Measurements from ENCODE around the gene EEFSEC.

Gene EEFSEC

DNA sequence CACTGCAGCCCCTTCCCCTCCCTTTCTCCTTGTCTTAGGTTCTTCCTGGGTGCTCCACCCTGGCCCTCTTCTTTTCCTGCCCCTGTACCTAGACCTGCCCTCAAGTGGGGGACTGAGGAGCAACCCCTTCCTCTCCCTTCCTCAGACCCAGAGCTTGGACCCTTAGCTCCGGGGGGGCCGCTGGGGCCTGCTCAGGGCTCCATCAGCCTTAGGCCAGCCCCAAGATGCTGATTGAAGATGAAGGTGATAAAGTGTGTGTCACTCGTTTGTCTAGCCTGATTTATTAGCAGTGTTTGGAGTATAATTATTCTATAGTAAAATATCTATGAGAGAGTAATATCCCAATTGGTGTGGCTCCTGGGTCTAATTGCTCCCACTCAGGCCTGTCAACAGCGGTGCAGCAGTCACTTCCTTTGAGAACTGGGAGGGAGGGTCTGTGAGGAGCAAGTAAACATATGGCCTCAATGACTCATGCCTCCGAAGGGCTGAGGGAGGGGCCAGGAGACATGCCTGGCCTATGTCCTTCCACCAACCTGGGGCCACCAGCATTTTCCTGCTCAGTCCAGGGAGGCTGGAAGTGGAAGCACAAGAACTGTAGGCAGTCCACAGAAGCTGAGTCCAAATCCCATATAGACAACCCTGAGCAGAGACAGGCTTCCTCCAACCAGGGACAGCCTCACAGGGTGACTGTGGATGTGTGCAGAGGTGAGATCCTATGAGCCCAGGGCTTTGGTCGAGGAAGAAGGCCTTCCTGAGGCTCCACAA is 190.2 kb downstream of the EEFSEC start:
- peak; percentile 90 for DNase-seq
- H3K27ac ChIP-seq (ENCODE audit: low read depth, low read length): no peak overlapping the region

DNA sequence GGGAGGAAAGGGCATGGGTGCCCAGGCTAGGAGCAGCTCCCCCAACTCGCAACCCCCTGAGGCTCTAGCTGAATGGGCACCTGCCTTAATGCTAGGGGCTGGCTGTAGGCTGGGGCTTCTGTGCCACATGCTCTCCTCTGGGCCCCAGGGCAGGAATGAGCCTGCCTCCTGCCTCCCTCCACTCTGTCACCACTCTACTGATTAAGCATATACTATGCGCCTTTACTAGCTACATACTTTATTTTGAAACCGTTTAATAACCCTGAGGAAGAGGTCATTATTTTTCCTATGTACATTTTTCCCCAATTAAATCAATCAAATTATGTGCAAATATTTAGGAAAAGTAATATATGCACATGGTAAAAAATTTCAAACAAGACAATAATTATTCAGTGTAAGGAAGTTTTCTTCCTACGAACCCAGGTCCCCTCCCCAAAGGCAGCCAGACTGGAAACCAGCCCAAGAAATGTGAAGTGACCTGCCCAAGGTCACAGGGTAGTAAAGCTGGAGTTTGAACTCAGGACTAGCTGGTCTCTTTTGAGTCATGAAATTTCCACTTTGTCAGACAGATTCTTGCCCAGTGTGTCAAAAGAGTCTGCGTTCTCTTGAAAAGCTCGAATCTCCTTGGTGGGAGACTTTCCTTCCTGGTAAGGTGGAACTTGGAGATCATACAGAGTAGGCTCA is 190.9 kb downstream of the EEFSEC start:
- Histone ChIP-seq H3K27ac (ENCODE audit: low read depth, low read length) (no peak overlapping the region), H2BK5ac (ENCODE audit: low read length) (no peak overlapping the region), H2BK15ac (replicated peaks; ENCODE audit: low read depth) (no peak overlapping the region), H3K9ac (ENCODE audit: low read length) (no peak overlapping the region), H3K4me1 (ENCODE audit: control insufficient read depth, low read depth, low read length) (peaks cover 2% of the 10 kb centered on the region), H3K36me3 (ENCODE audit: control insufficient read depth, insufficient read depth, low read length) (no peaks in the 10 kb centered on the region), H3K18ac (ENCODE audit: low read length) (no peak overlapping the region), H3K27me3 (ENCODE audit: insufficient read depth, low read length, poor library complexity) (no peaks in the 10 kb centered on the region), H3K4ac (ENCODE audit: low read depth, low read length) (no peak overlapping the region), H4K8ac (ENCODE audit: low read depth, low read length) (no peak overlapping the region), H4K5ac (ENCODE audit: low read length) (no peak overlapping the region), H3K79me2 (ENCODE audit: control insufficient read depth, insufficient read depth, low read length) (no peaks in the 10 kb centered on the region), H3K4me3 (ENCODE audit: low read length) (no peak overlapping the region), H2BK120ac (ENCODE audit: low read depth, low read length) (no peak overlapping the region), H3K23ac (ENCODE audit: low read length) (peak overlapping the region; percentile 7), H3K79me1 (ENCODE audit: low read length) (no peaks in the 10 kb centered on the region), H2AK5ac (ENCODE audit: low read length) (no peak overlapping the region), H3K56ac (ENCODE audit: low read length) (peak overlapping the region; percentile 29), H3K4me2 (ENCODE audit: low read length) (no peak overlapping the region)
- DNase-seq: no peak
- no CpG with 5 or more reads among the region's 6 CpGs for WGBS (ENCODE audit: extremely low coverage, insufficient coverage, low lambda C conversion rate)

More for the DNA sequence above, 190.2 kb downstream of the EEFSEC start:
- no CpG with 5 or more reads among the region's 6 CpGs for WGBS (ENCODE audit: extremely low coverage, insufficient coverage, low lambda C conversion rate)
- H2BK15ac ChIP-seq (replicated peaks; ENCODE audit: low read depth): no peak overlapping the region
- no peak overlapping the region for H3K4me2 ChIP-seq (ENCODE audit: low read length)
- H2BK5ac ChIP-seq (ENCODE audit: low read length): no peak overlapping the region
- H3K79me1 ChIP-seq (ENCODE audit: low read length): no peaks in the 10 kb centered on the region
- H3K36me3 ChIP-seq (ENCODE audit: control insufficient read depth, insufficient read depth, low read length): no peaks in the 10 kb centered on the region
- no peak overlapping the region for H3K4ac ChIP-seq (ENCODE audit: low read depth, low read length)
- H3K4me3 ChIP-seq (ENCODE audit: low read length): no peak overlapping the region
- H3K4me1 ChIP-seq (ENCODE audit: control insufficient read depth, low read depth, low read length): no peaks in the 10 kb centered on the region
- H2AK5ac ChIP-seq (ENCODE audit: low read length): no peak overlapping the region
- peak overlapping the region; percentile 7 for H3K23ac ChIP-seq (ENCODE audit: low read length)
- peak overlapping the region; percentile 29 for H3K56ac ChIP-seq (ENCODE audit: low read length)
- no peak overlapping the region for H3K9ac ChIP-seq (ENCODE audit: low read length)
- H3K27me3 ChIP-seq (ENCODE audit: insufficient read depth, low read length, poor library complexity): no peaks in the 10 kb centered on the region
- no peak overlapping the region for H4K5ac ChIP-seq (ENCODE audit: low read length)
- no peaks in the 10 kb centered on the region for H3K79me2 ChIP-seq (ENCODE audit: control insufficient read depth, insufficient read depth, low read length)
- no peak overlapping the region for H3K18ac ChIP-seq (ENCODE audit: low read length)
- H4K8ac ChIP-seq (ENCODE audit: low read depth, low read length): no peak overlapping the region
- H2BK120ac ChIP-seq (ENCODE audit: low read depth, low read length): no peak overlapping the region

DNA sequence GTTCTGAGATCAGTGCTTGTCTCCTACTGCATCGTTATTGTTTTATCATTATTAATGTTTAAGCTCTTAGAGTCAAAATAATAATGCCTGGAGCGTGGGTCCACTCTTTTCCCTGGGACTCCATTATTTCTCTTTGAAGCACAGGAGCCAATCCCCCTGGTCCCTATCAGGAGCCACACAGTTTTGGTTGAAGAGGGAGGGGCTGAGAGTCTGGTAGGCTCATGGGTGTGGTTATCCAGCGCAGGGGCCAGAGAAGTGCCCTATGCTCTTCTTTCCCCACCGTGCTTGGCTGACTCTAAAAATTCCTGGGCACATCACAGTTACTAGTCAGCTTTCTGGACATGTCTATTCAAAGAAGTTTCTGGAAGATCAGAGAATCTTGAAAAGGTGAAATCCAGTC is 191.9 kb downstream of the EEFSEC start:
- H3K4me2 ChIP-seq (ENCODE audit: low read length): no peak overlapping the region
- no peaks in the 10 kb centered on the region for H3K27me3 ChIP-seq (ENCODE audit: insufficient read depth, low read length, poor library complexity)
- no peak overlapping the region for H3K56ac ChIP-seq (ENCODE audit: low read length)
- no peak for DNase-seq
- H2BK15ac ChIP-seq (replicated peaks; ENCODE audit: low read depth): no peak overlapping the region
- no peak overlapping the region for H3K4ac ChIP-seq (ENCODE audit: low read depth, low read length)
- no peaks in the 10 kb centered on the region for H3K79me1 ChIP-seq (ENCODE audit: low read length)
- no peak overlapping the region for H4K8ac ChIP-seq (ENCODE audit: low read depth, low read length)
- H3K18ac ChIP-seq (ENCODE audit: low read length): no peak overlapping the region
- no peaks in the 10 kb centered on the region for H3K36me3 ChIP-seq (ENCODE audit: control insufficient read depth, insufficient read depth, low read length)
- no peak overlapping the region for H4K5ac ChIP-seq (ENCODE audit: low read length)
- no peak overlapping the region for H3K4me3 ChIP-seq (ENCODE audit: low read length)
- H3K79me2 ChIP-seq (ENCODE audit: control insufficient read depth, insufficient read depth, low read length): no peaks in the 10 kb centered on the region
- H3K23ac ChIP-seq (ENCODE audit: low read length): no peak overlapping the region
- no peak overlapping the region for H2BK5ac ChIP-seq (ENCODE audit: low read length)
- no peak overlapping the region for H2AK5ac ChIP-seq (ENCODE audit: low read length)
- no peak overlapping the region for H3K9ac ChIP-seq (ENCODE audit: low read length)
- WGBS (ENCODE audit: extremely low coverage, insufficient coverage, low lambda C conversion rate): no CpG with 5 or more reads among the region's 4 CpGs
- no peak overlapping the region for H2BK120ac ChIP-seq (ENCODE audit: low read depth, low read length)
- no peak overlapping the region for H3K27ac ChIP-seq (ENCODE audit: low read depth, low read length)
- H3K4me1 ChIP-seq (ENCODE audit: control insufficient read depth, low read depth, low read length): peaks cover 2% of the 10 kb centered on the region

DNA sequence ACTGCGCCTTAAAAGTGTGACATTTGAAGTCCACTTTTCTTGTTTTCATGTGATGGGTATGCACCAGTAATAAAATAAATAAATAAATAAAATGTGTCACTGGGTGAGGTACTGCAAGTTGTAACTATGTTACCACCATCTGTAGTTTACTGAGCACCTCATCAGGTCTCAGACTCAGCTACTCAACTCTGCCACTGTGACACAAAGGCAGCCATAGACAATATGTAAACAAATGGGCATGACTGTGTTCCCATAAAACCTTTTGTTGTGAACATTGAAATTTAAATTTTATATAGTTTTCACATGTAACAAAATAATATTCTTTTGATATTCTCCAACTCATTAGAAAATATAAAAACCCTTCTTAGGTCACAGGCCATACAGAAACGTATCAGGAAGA is 193.3 kb downstream of the EEFSEC start:
- Histone ChIP-seq H2AK5ac (ENCODE audit: low read length) (no peak overlapping the region), H3K23ac (ENCODE audit: low read length) (no peak overlapping the region), H2BK15ac (replicated peaks; ENCODE audit: low read depth) (no peak overlapping the region), H3K4me1 (ENCODE audit: control insufficient read depth, low read depth, low read length) (peaks cover 2% of the 10 kb centered on the region), H3K27me3 (ENCODE audit: insufficient read depth, low read length, poor library complexity) (no peaks in the 10 kb centered on the region), H4K5ac (ENCODE audit: low read length) (no peak overlapping the region), H3K4me3 (ENCODE audit: low read length) (no peak overlapping the region), H2BK5ac (ENCODE audit: low read length) (no peak overlapping the region), H4K8ac (ENCODE audit: low read depth, low read length) (no peak overlapping the region), H3K27ac (ENCODE audit: low read depth, low read length) (no peak overlapping the region), H3K4ac (ENCODE audit: low read depth, low read length) (no peak overlapping the region), H3K56ac (ENCODE audit: low read length) (no peak overlapping the region), H3K4me2 (ENCODE audit: low read length) (no peak overlapping the region), H3K9ac (ENCODE audit: low read length) (no peak overlapping the region), H2BK120ac (ENCODE audit: low read depth, low read length) (no peak overlapping the region), H3K36me3 (ENCODE audit: control insufficient read depth, insufficient read depth, low read length) (no peaks in the 10 kb centered on the region), H3K79me1 (ENCODE audit: low read length) (no peaks in the 10 kb centered on the region), H3K18ac (ENCODE audit: low read length) (no peak overlapping the region), H3K79me2 (ENCODE audit: control insufficient read depth, insufficient read depth, low read length) (no peaks in the 10 kb centered on the region)
- DNase-seq: no peak
- no CpG with 5 or more reads among the region's 2 CpGs for WGBS (ENCODE audit: extremely low coverage, insufficient coverage, low lambda C conversion rate)

DNA sequence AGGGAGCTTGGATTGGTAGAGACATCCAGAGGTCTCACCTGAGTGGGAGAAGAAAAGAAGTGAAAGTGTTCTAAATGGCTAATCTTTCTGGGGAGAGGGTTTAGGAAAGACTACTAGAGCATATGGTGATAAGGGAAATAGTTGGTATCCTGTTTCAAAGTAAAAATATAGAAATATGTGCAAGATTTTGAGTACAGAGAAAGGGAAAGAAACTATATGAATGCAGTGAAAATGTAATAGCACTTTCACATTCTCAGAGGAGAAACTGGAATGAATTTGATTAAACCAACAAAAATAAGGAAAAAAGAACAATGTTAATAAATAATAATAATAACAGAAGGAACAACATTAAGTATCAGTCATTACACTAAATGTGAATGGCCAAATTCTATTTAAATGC is 194.0 kb downstream of the EEFSEC start:
- H3K4ac ChIP-seq (ENCODE audit: low read depth, low read length): no peak overlapping the region
- H3K27me3 ChIP-seq (ENCODE audit: insufficient read depth, low read length, poor library complexity): no peaks in the 10 kb centered on the region
- H3K79me1 ChIP-seq (ENCODE audit: low read length): no peaks in the 10 kb centered on the region
- no peak overlapping the region for H3K18ac ChIP-seq (ENCODE audit: low read length)
- H4K5ac ChIP-seq (ENCODE audit: low read length): no peak overlapping the region
- H4K8ac ChIP-seq (ENCODE audit: low read depth, low read length): no peak overlapping the region
- H2BK15ac ChIP-seq (replicated peaks; ENCODE audit: low read depth): no peak overlapping the region
- no peak overlapping the region for H3K56ac ChIP-seq (ENCODE audit: low read length)
- H2BK5ac ChIP-seq (ENCODE audit: low read length): no peak overlapping the region
- peaks cover 2% of the 10 kb centered on the region for H3K4me1 ChIP-seq (ENCODE audit: control insufficient read depth, low read depth, low read length)
- no peaks in the 10 kb centered on the region for H3K36me3 ChIP-seq (ENCODE audit: control insufficient read depth, insufficient read depth, low read length)
- no peak overlapping the region for H2AK5ac ChIP-seq (ENCODE audit: low read length)
- H3K4me2 ChIP-seq (ENCODE audit: low read length): no peak overlapping the region
- H3K79me2 ChIP-seq (ENCODE audit: control insufficient read depth, insufficient read depth, low read length): no peaks in the 10 kb centered on the region
- no peak overlapping the region for H3K9ac ChIP-seq (ENCODE audit: low read length)
- H3K23ac ChIP-seq (ENCODE audit: low read length): no peak overlapping the region
- H2BK120ac ChIP-seq (ENCODE audit: low read depth, low read length): no peak overlapping the region
- no peak overlapping the region for H3K27ac ChIP-seq (ENCODE audit: low read depth, low read length)
- no peak for DNase-seq
- H3K4me3 ChIP-seq (ENCODE audit: low read length): no peak overlapping the region

Measured in mesendoderm (in vitro differentiated cells).